ENCODE data around the gene DUOX1.

DUOX1 gene

GRCh38 chr15:45198337-45199135, 68.7 kb downstream of the DUOX1 start:
- DNase-seq, result peak; percentile 91

DNA sequence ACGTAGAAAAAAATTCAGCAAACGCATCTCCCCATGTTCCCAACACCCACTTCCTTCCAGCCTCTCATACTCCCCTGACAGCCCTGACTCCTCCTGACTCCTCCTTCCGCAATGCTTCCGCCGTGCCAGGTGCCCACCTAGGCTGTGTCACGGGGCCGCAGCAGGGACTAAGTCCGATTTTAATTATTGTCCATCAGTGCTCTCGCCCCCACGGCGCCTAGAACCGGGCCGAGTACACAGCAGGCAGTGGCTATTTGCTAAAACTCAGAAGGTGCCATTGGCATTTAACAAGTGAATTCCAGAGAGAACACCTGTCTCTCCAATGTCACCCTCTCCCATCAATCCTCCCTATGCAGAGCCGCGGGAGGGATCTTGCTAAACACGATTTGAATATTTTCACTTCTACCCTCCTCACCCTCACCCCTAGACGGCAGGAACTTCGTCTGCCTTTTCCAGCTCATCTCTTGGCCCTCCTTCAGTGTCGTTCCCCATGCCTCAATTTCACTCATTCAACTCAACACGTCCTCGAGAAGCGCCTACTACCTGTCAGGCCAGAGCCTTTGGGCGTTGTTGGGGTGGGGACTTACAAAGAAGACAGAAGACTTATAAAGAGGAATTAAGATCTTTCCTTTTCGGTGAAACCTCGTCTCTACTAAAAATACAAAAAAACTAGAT, 69.5 kb downstream of the DUOX1 start:
- peak; percentile 21 for DNase-seq

DNA sequence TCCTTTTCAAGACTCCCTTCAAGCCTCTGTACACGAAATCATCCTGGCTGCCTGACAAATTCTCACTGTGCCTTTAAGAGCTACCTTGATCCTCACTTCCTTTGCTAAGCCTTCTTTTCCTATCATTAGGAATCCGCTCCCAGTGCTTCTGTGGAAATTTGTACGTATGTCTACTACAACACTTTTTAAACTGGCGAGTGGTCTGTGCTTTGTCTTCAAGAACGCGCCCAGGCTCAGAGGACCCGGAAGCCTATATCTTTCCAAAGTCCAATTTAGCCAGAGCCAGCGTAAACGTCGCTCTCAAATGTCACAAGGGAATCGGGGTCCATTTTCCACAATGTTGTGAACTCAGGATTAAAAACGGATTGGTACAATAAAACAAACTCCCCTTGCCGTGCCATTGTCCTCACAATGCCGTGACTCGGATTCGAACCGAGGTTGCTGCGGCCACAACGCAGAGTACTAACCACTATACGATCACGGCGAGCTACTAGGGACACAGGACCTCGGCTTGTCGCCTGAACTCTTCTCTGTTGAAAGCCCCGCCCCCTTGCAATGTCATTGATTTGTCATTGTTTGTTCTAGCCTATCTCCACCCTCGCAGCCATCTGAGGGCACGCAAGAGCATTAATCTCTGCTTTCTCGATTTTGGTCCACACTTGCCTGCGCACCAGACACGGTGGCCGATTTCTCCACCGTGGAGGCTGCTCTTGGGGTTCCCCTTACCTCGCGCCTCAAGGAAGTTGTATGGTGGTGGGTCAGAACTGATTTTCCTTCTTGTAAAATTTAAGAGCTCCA, 70.4 kb downstream of the DUOX1 start:
- peak; percentile 90 for DNase-seq

- peak; percentile 66 for DNase-seq
Measured at GRCh38 chr15:45200799-45201556, 71.2 kb downstream of the DUOX1 start.

DNA sequence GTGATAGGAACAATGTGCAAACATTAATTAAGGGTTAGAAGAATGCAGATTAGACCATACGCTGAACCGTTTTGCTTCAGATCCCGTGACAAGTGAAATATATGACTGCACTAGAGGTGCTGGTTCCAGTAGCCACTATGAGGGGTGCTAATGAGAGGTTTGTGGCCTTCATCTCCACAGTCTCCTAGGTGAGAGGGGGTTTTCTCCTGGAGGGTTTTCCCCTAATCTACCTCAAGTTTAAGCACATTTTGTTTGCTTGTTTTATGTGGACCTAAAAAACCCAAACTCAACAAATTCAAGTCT, 71.7 kb downstream of the DUOX1 start:
- DNase-seq, result no peak

- DNase-seq, result no peak
Measured at GRCh38 chr15:45201869-45202268, 72.1 kb downstream of the DUOX1 start.

DNA sequence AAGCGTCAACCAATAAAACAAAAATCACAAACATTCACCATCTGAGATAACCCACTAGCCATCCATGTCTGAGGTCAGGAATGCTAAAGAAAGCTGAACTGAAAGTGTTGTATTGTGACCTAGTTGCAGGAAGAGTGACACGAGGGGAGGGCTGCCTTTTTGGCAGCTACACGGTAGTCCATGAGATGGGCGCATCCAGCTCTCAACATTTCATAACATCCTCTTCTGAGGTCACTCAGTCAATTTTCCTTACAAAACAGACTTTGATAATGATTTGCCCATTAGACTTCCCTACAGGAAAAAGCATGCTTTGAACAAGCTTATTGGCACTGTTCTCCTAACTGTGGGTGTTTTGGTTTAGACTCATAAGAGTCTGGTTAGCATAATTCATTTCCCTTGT, 73.4 kb downstream of the DUOX1 start:
- DNase-seq, result no peak

DNA sequence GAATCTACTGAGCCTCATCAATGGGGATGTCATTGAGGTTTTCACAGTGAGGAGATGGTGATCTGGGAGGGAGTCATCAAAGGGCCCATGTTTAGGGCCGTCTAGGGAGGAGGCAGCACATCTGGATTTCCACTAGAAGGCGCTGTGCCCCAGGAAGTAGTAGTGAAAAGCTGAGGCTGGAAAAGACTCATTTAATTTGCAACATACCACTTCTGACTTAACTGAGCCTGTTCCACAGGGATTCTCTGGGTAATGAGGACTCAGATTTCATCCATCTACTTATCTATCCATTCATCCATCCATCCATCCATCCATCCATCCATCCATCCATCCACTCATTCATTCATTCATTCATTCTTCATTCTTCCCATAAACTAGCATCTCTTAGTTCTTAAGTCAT, 75.4 kb downstream of the DUOX1 start:
- DNase-seq, result peak; percentile 61

DNA sequence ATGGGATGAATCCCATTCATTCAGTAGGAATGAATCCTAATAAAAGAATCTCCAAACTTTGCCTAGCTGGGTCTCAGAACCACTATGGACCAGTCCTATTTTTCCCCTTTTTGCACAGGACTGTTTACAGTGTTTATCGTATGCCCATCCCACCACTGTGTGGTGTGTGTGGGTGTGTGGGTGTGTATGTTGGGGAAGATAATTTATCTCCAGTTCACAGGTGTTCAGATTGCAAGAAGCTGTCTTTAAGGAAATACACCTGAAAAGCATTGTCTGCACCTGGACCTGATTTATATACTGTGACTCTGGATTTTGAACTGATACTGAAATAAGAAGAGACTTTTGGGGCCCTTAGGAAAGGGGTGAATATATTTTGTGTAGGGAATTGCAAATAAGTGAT, 82.7 kb downstream of the DUOX1 start:
- DNase-seq, result no peak

Data from NCI-H1436 (cell line).